ENCODE measurements around the gene SUDS3.

GRCh38 chr12:118342090-118342489, 34.3 kb upstream of the SUDS3 start:
- TF ChIP-seq CTCF (IDR thresholded peaks at IDR 0.05; ENCODE audit: insufficient read depth, low read length): no peak
- no peak for TF ChIP-seq REST (IDR thresholded peaks at IDR 0.05; ENCODE audit: insufficient replicate concordance, low read depth)
- no peak for TF ChIP-seq POLR2AphosphoS5 (IDR thresholded peaks at IDR 0.05; ENCODE audit: low read depth)
- TF ChIP-seq SPI1 (IDR thresholded peaks at IDR 0.05; ENCODE audit: borderline replicate concordance, low read depth): no peak
- no peak for TF ChIP-seq GABPA (IDR thresholded peaks at IDR 0.05; ENCODE audit: low read depth)

Measured in HL-60 (cell line).